HG02885 (cell line): ENCODE results near the gene GORAB.

Experiments
- ATAC-seq: cut with Tn5 transposase; IDR thresholded peaks from one replicate; pipeline ENCODE4 v1.9.1; 2021; ENCODE audit warnings: mild to moderate bottlenecking; ENCODE audit not compliant: unreplicated experiment, poor library complexity

The GORAB gene

GRCh38 chr1:170531758-170532657, at the start of gene GORAB:
Gene GORAB (plus strand): TSS chr1:170532166. CDS start chr1:170532224, 58 bp downstream.
- peak; percentile 98 for ATAC-seq

- ATAC-seq: no peak
These were observed 48.9 kb upstream of the GORAB start for GRCh38 chr1:170483051-170483450.

- ATAC-seq: no peak
These were observed 44.5 kb upstream of the GORAB start for GRCh38 chr1:170487503-170487902.

- no peak for ATAC-seq
These were observed 40.7 kb upstream of the GORAB start for GRCh38 chr1:170491291-170491690.

GRCh38 chr1:170494369-170494768, 37.6 kb upstream of the GORAB start:
- ATAC-seq: no peak

- ATAC-seq: no peak
These were observed 37.0 kb upstream of the GORAB start for GRCh38 chr1:170495006-170495405.

- ATAC-seq: no peak
These were observed 33.1 kb upstream of the GORAB start for GRCh38 chr1:170498876-170499275.

GRCh38 chr1:170503665-170504064, 28.3 kb upstream of the GORAB start:
- ATAC-seq: no peak

- ATAC-seq: no peak
These were observed 21.8 kb upstream of the GORAB start for GRCh38 chr1:170510163-170510562.

- no peak for ATAC-seq
These were observed 20.9 kb upstream of the GORAB start for GRCh38 chr1:170511038-170511437.

- ATAC-seq: no peak
These were observed 18.8 kb upstream of the GORAB start for GRCh38 chr1:170513138-170513537.

GRCh38 chr1:170518185-170518834, 13.7 kb upstream of the GORAB start:
- ATAC-seq: no peak

GRCh38 chr1:170518965-170519364, 13.0 kb upstream of the GORAB start:
- no peak for ATAC-seq

- no peak for ATAC-seq
These were observed 11.4 kb upstream of the GORAB start for GRCh38 chr1:170520601-170521000.

GRCh38 chr1:170521818-170522217, 10.1 kb upstream of the GORAB start:
- no peak for ATAC-seq

GRCh38 chr1:170530972-170531757, 801 bp upstream of the GORAB start:
- no peak for ATAC-seq

GRCh38 chr1:170533298-170533697, 1.3 kb downstream of the GORAB start:
- no peak for ATAC-seq

GRCh38 chr1:170534626-170535147, 2.7 kb downstream of the GORAB start:
- ATAC-seq: no peak

- ATAC-seq: no peak
These were observed 3.5 kb downstream of the GORAB start for GRCh38 chr1:170535418-170535817.

- no peak for ATAC-seq
These were observed 5.1 kb downstream of the GORAB start for GRCh38 chr1:170536924-170537551.
